Lung (tissue), 12 donors: Measurements from ENCODE around the gene CRTAC1. TPM values are rescaled to one million over a fixed set of nuclear protein-coding genes. Genes with fewer than 3 reads are reported as not detected.

Experiments
- ATAC-seq: fragments of 200-7000 bp; cut with Tn5 transposase; one replicate; pipeline ENCODE4 v1.9.1; 2020; ENCODE audit warnings: moderate number of reproducible peaks; ENCODE audit not compliant: insufficient read depth, low FRiP score
- DNase-seq, 3 donors: peaks; one replicate each; pipeline ENCODE4 v3.0.0-alpha.2; 2013 to 2017
- H3K27ac ChIP-seq, 2 donors: one replicate each; pipeline ENCODE4 v1.5.1; 2013; ENCODE audit warnings: mild to moderate bottlenecking in 2 of 2, moderate library complexity in 2 of 2, control low read depth in 1 of 2, inconsistent platforms in 1 of 2, low read depth in 1 of 2, low read length in 1 of 2
- H3K27me3 ChIP-seq, 3 donors: one replicate each; pipeline ENCODE4 v1.5.1; 2013; ENCODE audit warnings: low read length in 2 of 3; ENCODE audit not compliant: control insufficient read depth in 3 of 3, insufficient read depth in 3 of 3
- H3K36me3 ChIP-seq, 4 donors: one replicate each; pipeline ENCODE4 v1.5.1; 2013; ENCODE audit warnings: low read length in 4 of 4, mild to moderate bottlenecking in 1 of 4, moderate library complexity in 1 of 4; ENCODE audit not compliant: control insufficient read depth in 4 of 4, insufficient read depth in 4 of 4
- H3K4me1 ChIP-seq, 5 donors: one replicate each; pipeline ENCODE4 v1.5.1; 2013; ENCODE audit warnings: low read length in 5 of 5, mild to moderate bottlenecking in 2 of 5, moderate library complexity in 1 of 5; ENCODE audit not compliant: control insufficient read depth in 5 of 5, insufficient read depth in 5 of 5
- H3K4me3 ChIP-seq: one replicate; pipeline ENCODE4 v1.5.1; 2013; ENCODE audit warnings: mild to moderate bottlenecking, control low read depth, moderate library complexity
- H3K9ac ChIP-seq, 2 donors: one replicate each; pipeline ENCODE4 v1.5.1; 2013; ENCODE audit warnings: low read length in 2 of 2, control low read depth in 1 of 2; ENCODE audit not compliant: insufficient read depth in 1 of 2
- H3K9me3 ChIP-seq, 4 donors: one replicate each; pipeline ENCODE4 v1.5.1; 2013; ENCODE audit warnings: low read length in 3 of 4, mild to moderate bottlenecking in 1 of 4, moderate library complexity in 1 of 4; ENCODE audit not compliant: control insufficient read depth in 4 of 4, insufficient read depth in 3 of 4
- CTCF ChIP-seq: IDR thresholded peaks from 2 replicates; pipeline ENCODE4 v1.5.1; 2012; ENCODE audit warnings: mild to moderate bottlenecking; ENCODE audit errors: control extremely low read depth, extremely low read depth
- WGBS, 2 donors: extraction: QIAGEN DNeasy Blood & Tissue Kit; methylation state at CpG; one replicate each; pipeline ENCODE4 v1.1.7; 2013; 5-methylcytosine and 5-hydroxymethylcytosine counted together
- polyA plus RNA-seq, 2 donors: library from polyadenylated mRNA; stranded (reverse); fragments of 200-250 nt; gene quantifications; one replicate each; pipeline ENCODE4 v1.2.1, GENCODE V29; 2013
- total RNA-seq, 2 donors: library from RNA; depleted of rRNA in 1 of 2; stranded (reverse); fragments of >200 nt in 1 of 2; gene quantifications; one replicate each; pipeline ENCODE4 v1.2.1, GENCODE V29; 2014 to 2021
- donor health status: control.
- donor health status: control.
- donor health status: Bipolar disorder and iron deficiency.
- donor health status: healthy.
- donor health status: DM: yes; HTN: yes; CAD: no.

The CRTAC1 gene
- total and polyA plus RNA-seq, 4 donors: 45.8 to 82.4 (median 54.3) TPM

DNA sequence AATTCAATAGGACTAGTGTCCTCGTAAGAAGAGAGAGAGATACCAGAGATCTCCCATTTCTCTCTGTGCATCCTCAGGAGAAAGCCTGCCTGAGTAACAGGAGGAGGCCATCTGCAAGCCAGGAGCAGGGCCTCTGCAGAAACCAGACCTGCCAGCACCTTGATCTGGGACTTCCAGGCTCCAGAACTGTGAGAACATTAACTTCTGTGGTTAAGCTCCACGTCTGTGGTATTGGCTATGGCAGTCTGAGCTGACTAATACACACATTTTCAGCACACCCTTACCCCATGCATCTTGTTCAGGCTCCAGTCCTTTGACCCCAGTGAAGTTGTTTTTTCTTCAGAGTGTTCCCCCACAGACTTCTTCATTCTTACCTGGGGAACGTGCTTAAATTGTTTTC is 3.1 kb upstream of the CRTAC1 start:
- TF ChIP-seq CTCF: no peak
- no peaks in the 10 kb centered on the region for H3K9me3 ChIP-seq
- no peak overlapping the region for H3K4me3 ChIP-seq
- WGBS, 2 donors: 48 to 60% methylated on average over 3 of the region's 3 CpGs
- H3K36me3 ChIP-seq: no peaks in the 10 kb centered on the region
- peaks cover 8 to 85% (median 68%) of the 10 kb centered on the region in 3 donors for H3K27me3 ChIP-seq
- peaks cover 0 to 13% (median 0%) of the 10 kb centered on the region in 5 donors for H3K4me1 ChIP-seq
- H3K27ac ChIP-seq: no peak overlapping the region
- H3K9ac ChIP-seq: no peak overlapping the region
- no peak for ATAC-seq
- DNase-seq: no peak

DNA sequence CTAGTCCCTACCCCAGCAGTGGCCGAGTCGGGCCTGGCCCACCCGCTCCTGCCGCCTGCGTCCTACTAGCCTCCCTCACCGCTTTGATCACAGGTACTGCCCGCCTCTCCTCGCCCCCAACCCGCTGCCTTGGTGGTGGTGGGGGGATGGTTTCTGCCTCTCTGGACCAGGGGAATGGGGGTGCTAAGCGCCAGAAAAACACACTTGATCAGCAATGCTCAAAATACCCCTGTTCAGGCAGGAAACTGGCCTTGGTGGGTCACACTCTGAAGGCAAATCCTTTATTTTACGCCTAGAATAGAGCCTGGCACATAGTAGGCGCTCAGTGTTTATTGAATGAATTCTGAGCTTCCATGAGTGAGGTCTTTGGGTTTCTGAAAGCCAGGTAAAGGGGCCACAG is 1.0 kb upstream of the CRTAC1 start:
- 21 to 36% methylated on average over 12 of the region's 12 CpGs for WGBS, 2 donors
- Histone ChIP-seq H3K4me3 (no peak overlapping the region), H3K27me3 (peaks cover 13 to 80% (median 67%) of the 10 kb centered on the region in 3 donors)

DNA sequence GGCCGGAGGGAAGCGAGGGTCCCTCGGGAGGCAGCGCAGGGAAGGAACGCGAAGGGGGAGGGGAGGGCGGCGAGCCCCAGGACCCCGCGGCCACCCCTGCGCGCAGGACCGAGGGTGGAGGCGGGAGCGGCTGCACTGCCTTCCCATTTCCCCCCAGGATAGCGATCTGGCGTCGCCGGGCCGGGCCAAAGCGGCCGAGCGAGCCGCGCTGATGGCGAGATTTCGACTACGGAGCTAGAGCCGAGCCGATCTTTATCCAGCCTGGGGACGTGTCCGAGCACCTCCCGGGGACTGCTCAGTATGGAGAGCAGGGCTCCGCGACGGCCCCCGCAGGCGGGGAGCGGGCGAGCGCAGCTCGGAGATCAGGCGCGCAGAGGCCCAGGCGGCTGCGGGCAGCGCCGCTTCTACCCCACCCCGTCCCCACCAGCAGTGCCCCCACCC is 590 bp upstream of the CRTAC1 start:
- Histone ChIP-seq H3K4me3 (no peak overlapping the region), H3K4me1 (peaks cover 0 to 13% (median 0%) of the 10 kb centered on the region in 5 donors), H3K36me3 (no peaks in the 10 kb centered on the region), H3K9ac (no peak overlapping the region), H3K27me3 (peaks cover 13 to 80% (median 69%) of the 10 kb centered on the region in 3 donors), H3K9me3 (no peaks in the 10 kb centered on the region), H3K27ac (no peak overlapping the region)
- DNase-seq (peak; percentile 8 to 43 (median 38)), ATAC-seq (no peak)
- TF ChIP-seq CTCF: no peak
- 0 to 6% methylated on average over 41 to 49 of the region's 49 CpGs for WGBS, 2 donors

More for the DNA sequence above, 1.0 kb upstream of the CRTAC1 start:
- no peak for TF ChIP-seq CTCF
- H3K9me3 ChIP-seq: no peaks in the 10 kb centered on the region
- peaks cover 0 to 13% (median 0%) of the 10 kb centered on the region in 5 donors for H3K4me1 ChIP-seq
- H3K27ac ChIP-seq: no peak overlapping the region
- no peaks in the 10 kb centered on the region for H3K36me3 ChIP-seq
- H3K9ac ChIP-seq: no peak overlapping the region
- no peak for ATAC-seq
- DNase-seq: no peak
